ENCODE results near the gene RPL37A.

Gene RPL37A

DNA sequence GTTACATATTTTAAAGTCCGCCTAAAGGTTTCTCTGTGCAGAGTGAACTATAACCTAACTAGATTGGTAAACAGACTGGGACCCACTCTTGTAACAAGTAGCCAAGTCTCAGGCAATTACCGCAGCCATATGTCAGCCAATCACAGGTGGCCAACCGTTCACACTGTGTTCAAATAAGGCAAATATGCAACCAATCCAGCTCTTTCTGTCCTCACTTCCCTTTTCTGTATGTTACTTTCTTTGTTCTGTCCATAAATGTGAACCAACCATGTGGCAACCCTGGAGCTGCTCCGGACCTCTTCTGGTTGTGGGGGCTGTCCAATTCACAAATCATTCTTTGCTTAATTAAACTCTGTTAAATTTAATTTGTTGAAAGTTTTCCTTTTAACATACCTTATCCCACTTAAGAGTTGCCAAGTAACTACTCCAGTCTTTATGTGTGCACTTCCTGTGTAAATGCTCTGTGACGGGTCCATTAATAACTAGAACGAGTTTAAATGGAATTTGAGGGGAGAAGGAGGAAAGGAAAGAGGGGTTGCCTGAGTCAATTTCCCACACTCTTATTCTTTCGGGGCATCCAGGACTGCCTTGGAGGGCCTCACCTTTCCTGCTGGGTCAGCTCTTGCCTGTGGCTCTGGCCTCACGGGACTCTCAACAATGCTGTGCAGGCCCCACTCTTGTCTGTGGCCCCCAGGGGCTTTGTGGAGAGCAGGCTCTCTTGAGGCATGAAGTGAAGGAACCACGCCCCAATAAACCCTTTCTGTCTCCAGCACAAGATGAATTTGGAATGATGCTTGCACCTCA is 6.6 kb upstream of the RPL37A start:
- DNase-seq: no peak

DNA sequence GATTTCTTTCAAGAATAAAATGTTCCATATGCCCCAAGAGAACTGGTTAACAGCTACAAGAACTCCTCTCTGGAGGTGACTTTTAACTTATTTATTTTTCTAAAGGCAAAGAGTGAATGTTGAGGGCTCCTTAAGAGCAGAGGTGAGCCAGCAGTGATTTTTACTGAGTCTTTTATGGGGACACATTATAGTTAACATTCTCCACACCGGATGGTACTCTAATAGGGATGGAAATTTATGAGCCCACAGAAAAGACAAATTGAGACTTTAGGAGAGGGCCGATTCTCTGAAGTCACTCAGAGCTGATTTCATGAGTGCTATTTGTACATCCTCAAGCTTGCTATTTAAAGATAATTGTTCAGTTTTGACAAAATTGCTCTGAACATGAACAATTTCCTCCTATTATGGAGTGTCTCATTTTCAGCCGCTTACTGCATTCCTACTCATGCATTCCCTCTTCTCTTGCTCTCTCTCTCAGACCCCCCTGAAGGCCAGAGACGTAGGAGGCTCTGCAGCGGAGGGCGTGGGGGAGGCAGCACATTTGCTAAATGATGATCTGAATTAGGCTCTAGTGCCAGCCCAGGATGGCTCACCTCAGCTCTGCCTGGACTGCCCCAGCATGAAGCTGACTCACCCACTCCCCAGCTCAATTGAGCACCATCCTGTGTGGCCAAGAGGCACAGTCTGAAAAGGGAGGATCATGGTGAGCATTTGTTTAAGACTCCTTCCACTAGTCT is 5.9 kb upstream of the RPL37A start:
- DNase-seq: no peak

DNA sequence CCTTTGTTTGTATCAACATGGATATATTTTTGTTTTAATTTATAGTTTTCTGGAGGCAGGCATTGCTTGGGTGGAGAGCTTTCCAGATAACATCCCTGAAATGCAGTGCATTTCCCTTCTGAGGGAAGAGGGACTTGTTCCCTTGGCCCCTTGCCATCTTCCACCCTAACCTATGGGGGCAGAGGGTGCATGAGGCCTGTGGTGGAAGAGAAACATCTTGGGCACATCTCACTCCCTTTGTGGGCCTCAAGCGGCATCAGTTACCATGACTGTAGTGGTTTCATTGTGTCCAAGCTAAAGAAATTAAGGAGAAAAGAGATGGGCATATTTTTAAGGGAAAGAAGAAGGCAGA is 5.3 kb upstream of the RPL37A start:
- DNase-seq: no peak

DNA sequence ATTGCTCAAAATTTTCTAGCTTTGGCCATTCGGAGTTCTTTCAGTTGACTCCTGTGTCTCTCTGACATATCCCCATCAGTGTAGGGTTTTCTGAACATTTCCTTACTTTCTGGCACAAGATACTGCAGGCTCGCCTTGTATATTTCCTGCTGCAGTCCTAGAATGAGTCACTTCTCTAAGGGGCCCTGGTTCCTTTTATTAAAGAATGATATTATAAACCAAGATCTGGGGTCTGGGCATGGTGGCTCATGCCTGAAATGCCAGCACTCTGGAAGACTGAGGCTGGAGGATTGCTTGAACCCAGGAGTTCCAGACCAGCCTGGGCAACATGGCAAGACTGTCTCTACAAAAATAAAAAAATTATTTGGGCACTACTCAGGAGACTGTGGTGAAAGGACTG is 3.0 kb upstream of the RPL37A start:
- DNase-seq: no peak

DNA sequence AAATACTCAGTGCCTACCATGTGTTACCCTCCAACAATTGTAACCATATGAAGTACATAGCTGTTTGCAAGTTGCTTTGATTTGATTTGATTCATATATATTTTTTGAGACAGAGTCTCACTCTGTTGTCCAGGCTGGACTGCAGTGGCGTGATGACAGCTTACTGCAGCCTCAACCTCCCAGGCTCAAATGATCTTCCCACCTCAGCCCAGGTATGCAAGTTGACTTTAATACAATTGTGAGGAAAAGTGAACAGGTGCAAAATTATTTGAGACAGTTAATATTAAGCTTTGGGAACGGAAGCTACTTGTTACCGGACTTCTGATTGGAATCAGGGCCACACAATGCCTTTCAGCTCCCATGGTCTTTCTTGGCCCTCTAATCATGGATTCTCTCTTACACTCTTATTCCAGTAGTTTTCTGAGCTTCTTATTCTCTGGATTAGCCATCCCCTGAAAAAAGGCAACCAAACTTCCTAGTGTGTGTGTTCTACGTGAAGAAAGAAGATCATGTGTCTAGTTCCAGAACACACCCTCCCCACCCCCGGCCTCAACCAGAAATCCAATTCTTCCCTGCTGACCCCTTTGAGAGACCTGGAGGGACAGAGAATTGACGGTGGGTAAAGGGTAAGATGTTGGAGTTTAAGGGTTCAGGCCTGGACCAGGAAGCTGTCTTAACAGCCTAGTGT is 1.1 kb upstream of the RPL37A start:
- no peak for DNase-seq

DNA sequence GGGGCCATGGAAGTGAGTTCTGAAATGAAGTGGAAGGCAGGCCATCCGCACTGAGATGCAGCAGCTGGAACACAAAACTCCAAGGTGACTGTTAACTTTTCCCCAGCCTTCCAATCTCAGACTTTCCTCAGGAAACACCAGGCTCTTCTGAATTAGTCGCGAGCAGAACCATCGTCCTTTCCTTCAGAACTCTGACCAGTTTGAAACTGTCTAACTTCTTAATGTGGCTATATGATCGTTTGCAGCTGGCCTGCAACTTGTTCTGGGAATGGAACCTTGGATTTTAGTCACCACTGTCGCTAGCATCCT is 620 bp upstream of the RPL37A start:
- no peak for DNase-seq

DNA sequence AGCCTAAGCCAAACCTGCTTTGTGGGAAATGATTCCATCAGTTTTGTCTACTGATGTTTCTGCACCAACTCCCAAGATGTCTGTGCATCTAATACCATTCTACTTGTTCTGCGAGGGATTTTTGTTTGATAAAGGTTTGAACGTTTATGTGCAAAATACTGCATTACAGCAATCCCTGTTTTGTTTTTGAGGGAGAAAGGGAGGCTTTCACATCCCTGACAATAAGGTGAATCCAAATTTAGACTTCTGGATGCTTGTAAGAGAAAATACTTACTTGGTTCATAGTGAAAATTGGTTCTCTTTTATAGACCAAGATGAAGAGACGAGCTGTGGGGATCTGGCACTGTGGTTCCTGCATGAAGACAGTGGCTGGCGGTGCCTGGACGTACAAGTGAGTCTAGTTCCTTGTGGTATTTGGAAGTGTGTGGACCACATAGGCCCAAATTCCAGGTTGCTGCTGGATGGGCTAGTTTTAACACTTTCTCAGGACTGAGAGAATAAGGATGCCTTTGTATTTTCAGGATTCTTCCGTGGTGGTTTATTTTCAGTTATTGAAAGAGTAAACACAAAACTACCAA is 1.1 kb downstream of the RPL37A start:
- no peak for DNase-seq

DNA sequence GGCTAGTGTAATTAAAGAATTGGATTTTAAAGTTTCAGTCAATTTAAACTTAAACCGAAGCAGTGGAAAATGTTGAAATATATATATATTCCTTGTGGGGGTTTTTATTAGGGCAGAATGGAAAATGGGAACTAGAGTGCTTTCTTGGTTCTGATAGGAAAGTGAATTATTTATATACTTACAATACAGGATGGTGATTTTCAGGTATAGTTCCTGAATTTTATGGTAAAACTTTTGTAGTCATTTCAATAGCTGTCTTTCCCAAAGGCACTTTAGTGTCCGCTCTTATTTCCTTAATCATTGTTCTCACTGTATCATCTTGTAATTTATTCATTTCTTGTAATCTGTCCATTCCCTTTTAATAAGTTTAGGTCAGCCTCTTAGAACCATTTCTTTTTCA is 1.9 kb downstream of the RPL37A start:
- DNase-seq: no peak

DNA sequence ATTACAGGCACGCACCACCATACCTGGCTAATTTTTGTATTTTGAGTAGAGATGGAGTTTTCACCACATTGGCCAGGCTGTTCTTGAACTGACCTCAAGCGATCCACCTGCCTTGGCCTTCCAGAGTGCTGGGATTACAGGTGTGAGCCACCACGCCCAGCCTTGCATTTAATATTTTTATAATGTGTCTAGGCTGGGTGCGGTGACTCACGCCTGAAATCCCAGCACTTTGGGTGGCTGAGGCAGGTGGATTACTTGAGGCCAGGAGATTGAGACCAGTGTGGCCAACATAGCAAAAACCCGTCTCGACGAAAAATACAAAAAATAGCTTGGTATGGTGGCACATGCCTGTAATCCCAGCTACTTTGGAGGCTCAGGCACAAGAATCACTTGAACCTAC is 3.2 kb downstream of the RPL37A start:
- DNase-seq: no peak

DNA sequence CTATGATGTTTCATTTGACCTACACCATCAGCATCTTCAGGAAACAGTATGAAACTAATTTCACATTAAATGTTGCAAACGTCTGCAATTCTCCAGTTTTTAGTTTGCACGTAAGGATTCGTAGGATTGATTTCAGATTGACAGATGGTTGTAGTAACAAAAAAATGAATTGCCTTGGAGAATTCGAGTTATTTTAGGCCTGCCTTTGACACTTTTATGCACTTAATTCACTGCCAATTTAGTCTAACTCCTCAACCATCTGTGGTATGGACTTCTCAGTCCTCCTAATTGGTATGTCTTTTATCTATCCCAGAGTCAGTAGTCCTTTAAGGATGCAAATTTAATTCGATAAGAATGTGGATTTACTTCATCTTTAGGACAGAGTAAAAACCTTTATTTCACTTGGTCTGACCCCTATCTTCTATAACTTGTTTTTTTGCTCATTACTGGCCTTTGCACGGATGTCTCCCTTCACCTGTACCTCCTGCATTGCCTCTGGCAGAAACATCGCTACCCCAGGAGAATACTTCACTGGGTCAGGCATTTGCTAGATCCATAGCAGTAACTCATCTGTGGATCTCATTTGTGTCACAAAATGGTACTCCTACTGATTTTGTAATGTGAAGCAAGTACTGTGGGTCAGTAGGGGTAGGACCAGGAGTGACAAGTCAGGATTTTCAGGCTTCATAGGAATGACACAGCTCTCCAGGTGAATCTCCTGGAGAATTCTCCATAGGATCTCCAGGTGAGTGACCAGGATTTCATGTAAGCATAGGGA is 3.9 kb downstream of the RPL37A start:
- DNase-seq: no peak

DNA sequence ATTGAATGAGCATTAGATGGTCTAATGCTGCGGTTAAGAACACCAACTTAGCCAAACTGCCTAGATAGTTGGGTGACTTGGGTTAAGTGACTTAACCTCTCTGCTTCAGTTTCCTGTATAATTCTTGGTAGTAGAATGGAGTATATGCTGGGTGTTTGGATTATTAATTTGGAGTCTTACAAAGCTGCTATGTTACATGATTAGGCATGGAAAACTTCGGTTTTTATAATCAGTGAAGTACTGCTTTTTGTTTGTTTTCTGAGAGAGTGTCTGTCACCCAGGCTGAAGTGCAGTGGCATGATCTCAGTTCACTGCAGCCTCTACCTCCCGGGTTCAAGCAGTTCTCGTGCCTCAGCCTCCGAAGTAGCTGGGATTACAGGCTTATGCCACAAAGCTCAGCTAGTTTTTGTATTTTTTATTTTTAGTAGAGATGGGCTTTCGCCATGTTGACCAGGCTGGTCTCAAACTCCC is 4.5 kb downstream of the RPL37A start:
- no peak for DNase-seq

DNA sequence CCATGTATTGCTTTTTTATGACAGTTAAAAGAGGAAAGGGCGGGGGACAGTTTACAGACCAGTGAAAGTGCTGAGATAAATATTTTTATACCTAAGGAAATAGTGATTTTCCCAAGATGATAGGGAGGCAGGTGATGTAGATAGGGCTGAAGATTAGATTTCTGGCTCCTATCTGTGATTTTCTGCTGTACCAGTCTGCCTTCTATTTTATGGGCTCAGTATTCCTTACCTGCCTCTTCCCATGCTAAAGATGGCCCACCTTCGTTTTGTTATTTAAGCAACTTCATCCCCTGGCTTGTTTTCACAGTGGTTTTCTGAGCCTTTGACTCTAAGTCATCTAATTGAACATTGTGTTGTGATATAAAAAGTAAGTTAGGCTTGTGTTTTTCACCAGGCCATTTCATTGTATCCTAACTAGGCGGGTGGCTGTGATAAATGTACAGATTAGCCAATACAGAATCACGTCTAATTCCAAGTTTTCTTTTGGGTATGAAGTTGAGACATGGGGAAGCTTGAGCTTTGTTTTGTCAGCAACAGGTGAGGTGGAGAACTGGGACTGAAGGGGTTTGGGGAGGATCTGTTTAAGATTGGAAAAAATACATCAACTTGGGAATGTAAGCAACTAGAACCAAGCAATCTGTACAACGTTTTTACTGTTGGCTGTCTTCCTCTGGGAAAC is 5.2 kb downstream of the RPL37A start:
- DNase-seq: no peak

DNA sequence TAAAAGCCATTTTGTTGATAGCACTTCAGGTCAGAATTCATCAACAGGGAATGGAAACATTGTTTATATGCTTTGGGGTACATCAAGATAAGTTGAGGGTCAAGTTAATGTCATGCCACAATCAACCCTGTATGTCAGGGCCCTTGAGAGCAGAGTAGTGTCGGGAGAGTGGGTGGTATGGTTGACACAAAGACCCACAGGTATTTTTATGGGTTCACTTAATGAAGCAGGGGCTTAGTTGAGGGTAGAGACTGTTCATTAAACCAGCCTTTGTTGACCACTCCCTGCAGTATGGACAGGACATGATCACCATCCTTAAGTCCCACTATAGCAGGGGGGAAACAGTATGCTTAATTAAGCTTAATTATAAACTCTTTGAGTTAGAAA is 5.7 kb downstream of the RPL37A start:
- DNase-seq: no peak

DNA sequence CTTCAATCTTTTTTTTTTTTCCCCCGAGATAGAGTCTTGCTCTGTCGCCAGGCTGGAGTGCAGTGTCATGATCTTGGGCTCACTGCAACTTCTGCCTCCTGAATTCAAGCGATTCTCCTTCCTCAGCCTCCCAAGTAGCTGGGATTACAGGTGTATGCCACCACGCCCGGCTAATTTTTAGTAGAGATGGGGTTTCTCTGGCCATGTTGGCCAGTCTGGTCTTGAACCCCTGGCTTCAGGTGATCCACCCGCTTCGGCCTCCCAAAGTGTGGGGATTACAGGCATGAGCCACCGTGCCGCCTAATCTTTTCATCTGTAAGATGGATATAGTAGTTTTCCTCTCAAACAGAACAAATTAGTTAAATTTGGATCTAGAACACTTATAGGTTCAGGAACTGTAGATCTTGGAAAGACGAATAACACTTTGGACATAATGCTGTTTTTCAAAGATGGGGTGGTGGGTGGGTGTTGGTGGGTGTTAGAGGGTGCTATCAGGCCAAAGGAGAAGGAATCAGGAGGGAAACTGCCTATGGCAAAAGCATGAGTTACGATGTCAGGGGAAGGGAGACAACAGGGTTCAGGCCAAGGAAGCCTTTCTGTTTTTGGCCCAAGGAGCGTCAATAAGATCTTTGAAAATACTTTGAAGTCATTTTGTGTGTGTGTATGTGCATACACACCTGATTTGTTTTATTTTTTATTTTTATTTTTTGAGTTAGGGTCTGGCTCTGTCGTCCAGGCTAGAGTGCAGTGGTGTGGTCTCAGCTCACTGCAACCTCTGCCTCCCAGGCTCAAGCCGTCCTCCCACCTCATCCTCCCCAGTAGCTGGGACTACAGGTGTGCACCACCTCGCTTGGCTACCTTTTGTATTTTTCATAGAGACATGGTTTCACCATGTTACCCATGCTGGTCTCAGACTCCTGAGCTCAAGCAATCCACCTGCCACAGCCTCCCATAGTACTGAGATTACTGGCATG is 6.8 kb downstream of the RPL37A start:
- DNase-seq: no peak

DNA sequence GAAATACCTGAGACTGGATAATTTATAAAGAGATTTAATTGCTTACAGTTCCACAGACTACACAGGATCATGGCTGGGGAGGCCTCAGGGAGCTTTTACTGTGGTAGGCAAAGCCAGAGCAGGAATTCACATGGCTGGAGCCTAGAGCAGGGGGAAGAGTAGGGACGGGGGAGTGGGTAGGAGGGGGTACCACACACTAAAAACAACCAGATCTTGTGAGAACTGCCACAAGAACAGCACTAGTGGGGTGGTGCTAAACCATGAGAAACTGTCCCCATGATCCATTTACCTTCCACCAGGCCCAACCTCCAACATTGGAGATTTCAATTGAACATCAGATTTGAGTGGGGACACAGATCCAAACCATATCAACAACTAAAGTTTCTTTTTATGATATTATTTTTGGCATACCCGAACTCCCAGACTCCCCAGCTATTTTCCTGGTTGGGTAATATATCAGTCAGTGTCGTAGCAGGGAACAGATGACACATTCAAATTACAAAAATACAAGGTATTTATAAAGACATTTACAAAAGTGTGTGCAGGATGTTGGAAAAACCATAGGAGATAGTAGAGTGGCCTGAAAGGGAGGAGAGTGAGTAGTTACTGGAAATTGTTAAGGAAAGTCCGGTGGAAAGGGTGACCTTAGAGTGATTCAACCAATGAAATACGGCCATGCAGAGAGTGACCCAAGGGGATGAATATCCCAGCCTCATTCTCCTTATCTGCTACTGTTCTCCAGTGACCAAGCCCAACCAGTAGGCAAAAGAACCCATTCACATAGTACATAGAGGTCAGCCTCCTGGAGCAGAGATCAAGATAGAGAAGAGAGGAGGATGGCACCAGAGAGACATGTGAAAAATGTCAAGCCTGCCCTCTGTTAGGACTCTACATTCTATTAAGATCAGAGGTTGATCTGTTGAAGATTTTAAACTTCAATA is 8.8 kb downstream of the RPL37A start:
- DNase-seq: no peak

DNA sequence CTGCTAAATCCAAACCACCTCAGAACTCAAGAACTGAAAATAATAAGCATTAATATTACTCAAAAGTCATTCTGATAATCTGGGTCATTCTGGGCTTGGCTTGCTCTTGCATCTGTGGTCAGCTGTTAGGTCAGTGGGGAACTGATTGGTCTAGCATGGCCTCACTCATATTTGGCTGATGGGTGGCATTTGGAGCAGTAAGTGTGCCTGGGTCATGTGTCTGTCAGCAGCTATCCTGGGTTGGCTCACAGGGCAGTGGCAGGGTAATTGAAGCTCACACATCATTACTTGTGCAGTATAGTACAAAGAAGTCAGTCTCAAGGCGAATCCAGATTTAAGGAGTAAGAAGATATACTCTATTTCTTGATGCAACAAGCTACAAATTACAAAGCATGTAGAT is 9.6 kb downstream of the RPL37A start:
- no peak for DNase-seq

DNA sequence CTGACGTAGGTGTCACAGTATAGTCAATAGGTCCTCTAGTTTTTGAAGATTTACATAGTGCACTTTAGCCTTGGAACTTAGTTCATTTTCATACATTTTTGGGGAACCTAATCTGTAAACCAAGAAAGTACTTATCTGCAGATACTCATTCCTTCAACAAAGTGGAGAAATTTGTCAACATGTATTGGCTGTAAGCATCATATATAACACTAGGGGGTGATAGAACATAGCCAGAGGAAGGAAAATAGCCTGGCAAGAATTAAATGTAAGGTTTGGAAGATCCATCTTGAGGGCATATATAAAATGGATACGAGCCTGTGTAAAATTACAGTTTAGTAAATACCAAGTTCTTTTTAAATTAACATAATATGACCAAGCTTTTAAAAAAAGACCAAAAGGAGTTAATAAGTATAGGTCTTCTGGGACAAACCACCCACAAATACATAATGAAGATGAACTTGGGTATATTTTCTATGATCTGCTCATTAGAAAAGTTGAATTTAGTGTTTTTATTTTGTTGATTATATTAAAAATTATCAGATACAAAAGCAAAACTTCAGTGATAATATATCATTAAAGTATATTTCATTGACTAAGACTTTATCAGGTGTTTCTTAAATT is 18.2 kb downstream of the RPL37A start:
- DNase-seq: peak; percentile 45

DNA sequence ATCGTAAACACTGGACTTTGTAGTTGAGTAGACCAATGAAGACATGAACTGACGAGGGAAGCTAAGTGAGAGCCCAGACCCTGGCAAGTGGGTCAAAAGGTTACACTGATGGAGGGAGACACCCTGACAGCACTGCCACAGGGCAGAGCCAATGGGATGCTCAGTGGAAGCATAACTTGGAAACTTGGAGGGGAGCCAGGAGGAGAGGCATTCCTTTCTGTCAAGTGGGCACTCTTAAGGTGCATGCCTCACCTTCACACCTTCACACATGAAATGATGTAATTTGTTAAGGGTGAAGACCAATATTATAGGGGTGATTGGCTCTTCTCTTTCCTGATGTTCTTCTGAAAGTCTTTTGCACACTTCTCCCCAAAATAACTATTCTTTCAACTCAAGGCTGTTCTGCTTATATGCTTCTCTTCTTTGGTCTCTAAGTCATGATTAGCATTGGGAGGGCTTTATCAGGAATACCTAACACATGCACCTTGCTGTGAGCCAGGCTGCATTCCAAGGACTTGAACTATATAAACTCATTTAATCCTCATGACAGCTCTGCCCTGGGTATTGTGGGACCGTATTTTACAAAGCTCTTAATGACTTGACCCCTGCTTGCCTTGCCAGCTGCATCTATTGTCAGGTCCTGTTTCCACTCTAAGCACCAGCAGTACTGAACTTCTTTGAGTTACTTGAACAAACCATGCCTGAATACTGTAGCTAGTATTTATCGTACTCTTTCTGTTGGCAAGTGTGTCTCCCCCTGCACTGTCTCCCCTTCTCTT is 19.0 kb downstream of the RPL37A start:
- DNase-seq: no peak

Data from DMS 273 treated with DMSO at 0.1 percent for 48 hours (cell line).